ENCODE data around the gene COL1A2. TPM values are rescaled to one million over a fixed set of nuclear protein-coding genes. Genes with fewer than 3 reads are reported as not detected.

The COL1A2 gene
- total RNA-seq, 1 experiment from 2014 or later = 144 TPM

DNA sequence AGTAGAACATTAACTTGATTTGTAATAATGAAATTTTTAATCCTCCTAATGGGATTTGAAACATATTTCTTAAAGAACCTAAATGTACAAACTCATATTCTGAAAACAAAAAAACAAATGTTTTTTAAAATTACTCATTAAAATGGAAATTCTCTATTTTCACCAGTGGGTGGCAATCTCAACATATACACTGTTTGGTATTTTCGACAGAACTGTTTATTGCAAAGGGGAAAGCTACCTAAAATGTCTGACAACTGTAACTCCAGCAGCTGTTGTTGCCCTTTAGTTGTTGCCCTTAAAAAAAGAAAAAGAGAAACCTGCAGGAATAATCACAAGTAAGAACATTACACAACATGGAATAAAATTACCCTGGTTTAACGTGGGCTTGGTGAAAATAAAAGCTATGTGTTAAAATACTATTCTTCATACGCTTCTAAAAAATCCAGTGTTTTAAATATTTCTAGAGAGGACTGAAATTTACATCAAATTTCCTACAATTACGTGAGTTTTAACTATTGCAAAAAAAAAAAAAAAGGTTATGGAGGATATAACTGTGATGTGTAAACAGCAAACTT is 54.5 kb downstream of the COL1A2 start:
- TF ChIP-seq EZH2 (IDR thresholded peaks at IDR 0.05; ENCODE audit: borderline replicate concordance, low read depth, low read length, poor library complexity, severe bottlenecking) (no peak), CTCF (conservative IDR thresholded peaks at IDR 0.05; ENCODE audit: low read depth, low read length) (peak; percentile 75)
- H3K36me3 ChIP-seq (ENCODE audit: insufficient read depth, low read length, poor library complexity, severe bottlenecking) = no peaks in the 10 kb centered on the region
- no peaks in the 10 kb centered on the region for H3K9me3 ChIP-seq (ENCODE audit: low read depth, low read length, poor library complexity, severe bottlenecking)
- ChIA-PET POLR2A (ENCODE audit: low non-redundant PET) (interaction anchor here (0.6 kb wide), 1 partner anchor 221 kb away, joined by 4 read pairs; no protein-coding TSS in a partner anchor), CTCF (interaction anchor here (0.6 to 1.7 kb wide), 12 partner anchors 12 to 1027 kb away, joined by 3 to 10 read pairs (median 6); partner anchors contain the start of gene SGCE)
- no peaks in the 10 kb centered on the region for H3K27me3 ChIP-seq (replicated peaks; ENCODE audit: insufficient read depth, low read depth, low read length, poor library complexity)
- peaks cover 15% of the 10 kb centered on the region for H3K4me1 ChIP-seq (ENCODE audit: insufficient read depth, low read length, poor library complexity, severe bottlenecking)
- no TSS peak for BruUV-seq (replicated peaks)
- DNase-seq (ENCODE audit: low spot score) = peak; percentile 71
- H3K27ac ChIP-seq (ENCODE audit: low read depth, low read length, poor library complexity, severe bottlenecking) = no peak overlapping the region
- H3K4me3 ChIP-seq (ENCODE audit: low read depth, low read length, poor library complexity, severe bottlenecking) = no peak overlapping the region
- intact Hi-C loops (cut with micrococcal nuclease; ENCODE audit: unreplicated experiment) = loop anchor here (1.0 to 10.0 kb wide), 5 partner anchors 206 to 1028 kb away; partner anchors contain the start of gene PPP1R9A

GRCh38 chr7:94450044-94450697 is 55.5 kb downstream of the COL1A2 start:
- Histone ChIP-seq H3K27ac (ENCODE audit: low read depth, low read length, poor library complexity, severe bottlenecking) (no peak overlapping the region), H3K36me3 (ENCODE audit: insufficient read depth, low read length, poor library complexity, severe bottlenecking) (no peaks in the 10 kb centered on the region), H3K4me3 (ENCODE audit: low read depth, low read length, poor library complexity, severe bottlenecking) (no peak overlapping the region), H3K27me3 (replicated peaks; ENCODE audit: insufficient read depth, low read depth, low read length, poor library complexity) (no peaks in the 10 kb centered on the region), H3K9me3 (ENCODE audit: low read depth, low read length, poor library complexity, severe bottlenecking) (no peaks in the 10 kb centered on the region), H3K4me1 (ENCODE audit: insufficient read depth, low read length, poor library complexity, severe bottlenecking) (peaks cover 6% of the 10 kb centered on the region)
- POLR2A ChIA-PET (ENCODE audit: low non-redundant PET) = interaction anchor here (0.6 kb wide), 1 partner anchor 220 kb away, joined by 4 read pairs; no protein-coding TSS in a partner anchor
- CTCF ChIA-PET = interaction anchor here (0.7 to 1.7 kb wide), 6 partner anchors 207 to 797 kb away, joined by 3 to 9 read pairs (median 4); no protein-coding TSS in a partner anchor
- intact Hi-C loops (cut with micrococcal nuclease; ENCODE audit: unreplicated experiment) = loop anchor here (2.0 kb wide), 1 partner anchor 595 kb away; no protein-coding TSS in a partner anchor
- BruUV-seq (replicated peaks) = no TSS peak
- DNase-seq (ENCODE audit: low spot score) = no peak
- TF ChIP-seq CTCF (conservative IDR thresholded peaks at IDR 0.05; ENCODE audit: low read depth, low read length) (no peak), EZH2 (IDR thresholded peaks at IDR 0.05; ENCODE audit: borderline replicate concordance, low read depth, low read length, poor library complexity, severe bottlenecking) (no peak)

GRCh38 chr7:94451187-94451586 is 56.5 kb downstream of the COL1A2 start:
- CTCF ChIA-PET = no interaction called here
- no peak overlapping the region for H3K27ac ChIP-seq (ENCODE audit: low read depth, low read length, poor library complexity, severe bottlenecking)
- no TSS peak for BruUV-seq (replicated peaks)
- POLR2A ChIA-PET (ENCODE audit: low non-redundant PET) = interaction anchor here (0.6 kb wide), 2 partner anchors 327 to 750 kb away, joined by 3 to 6 read pairs; no protein-coding TSS in a partner anchor
- no peaks in the 10 kb centered on the region for H3K27me3 ChIP-seq (replicated peaks; ENCODE audit: insufficient read depth, low read depth, low read length, poor library complexity)
- no peaks in the 10 kb centered on the region for H3K9me3 ChIP-seq (ENCODE audit: low read depth, low read length, poor library complexity, severe bottlenecking)
- DNase-seq (ENCODE audit: low spot score) = no peak
- intact Hi-C loops (cut with micrococcal nuclease; ENCODE audit: unreplicated experiment) = loop anchor here (2.0 kb wide), 1 partner anchor 594 kb away; no protein-coding TSS in a partner anchor
- H3K4me1 ChIP-seq (ENCODE audit: insufficient read depth, low read length, poor library complexity, severe bottlenecking) = no peaks in the 10 kb centered on the region
- no peak overlapping the region for H3K4me3 ChIP-seq (ENCODE audit: low read depth, low read length, poor library complexity, severe bottlenecking)
- no peak for TF ChIP-seq CTCF (conservative IDR thresholded peaks at IDR 0.05; ENCODE audit: low read depth, low read length)
- no peak for TF ChIP-seq EZH2 (IDR thresholded peaks at IDR 0.05; ENCODE audit: borderline replicate concordance, low read depth, low read length, poor library complexity, severe bottlenecking)
- no peaks in the 10 kb centered on the region for H3K36me3 ChIP-seq (ENCODE audit: insufficient read depth, low read length, poor library complexity, severe bottlenecking)
